Mucosa of rectum (tissue), 2 donors: ENCODE data around the gene MROH8.

ENCODE experiments used
- H3K27ac ChIP-seq, 2 donors: one replicate each; pipeline ENCODE4 v1.7.0; 2013; ENCODE audit warnings: inconsistent platforms in 2 of 2, low read depth in 2 of 2, low read length in 2 of 2
- H3K27me3 ChIP-seq, 2 donors: one replicate each; pipeline ENCODE4 v1.7.0; 2013; ENCODE audit warnings: low read length in 2 of 2; ENCODE audit not compliant: control insufficient read depth in 2 of 2, insufficient read depth in 2 of 2
- H3K36me3 ChIP-seq, 2 donors: one replicate each; pipeline ENCODE4 v1.7.0; 2013; ENCODE audit warnings: low read length in 2 of 2; ENCODE audit not compliant: control insufficient read depth in 2 of 2, insufficient read depth in 2 of 2
- H3K4me1 ChIP-seq, 2 donors: one replicate each; pipeline ENCODE4 v1.7.0; 2013; ENCODE audit warnings: low read length in 2 of 2, mild to moderate bottlenecking in 1 of 2; ENCODE audit not compliant: control insufficient read depth in 2 of 2, insufficient read depth in 2 of 2
- H3K4me3 ChIP-seq, 2 donors: one replicate each; pipeline ENCODE4 v1.7.0; 2013; ENCODE audit warnings: low read length in 2 of 2
- H3K9ac ChIP-seq, 2 donors: one replicate each; pipeline ENCODE4 v1.7.0; 2013; ENCODE audit warnings: low read length in 2 of 2, low read depth in 1 of 2, mild to moderate bottlenecking in 1 of 2
- H3K9me3 ChIP-seq, 2 donors: one replicate each; pipeline ENCODE4 v1.7.0; 2013; ENCODE audit warnings: low read length in 2 of 2; ENCODE audit not compliant: control insufficient read depth in 2 of 2
- donor health status: healthy.
- donor health status: Normal muscosa, but diverticular disease.

The MROH8 gene

DNA sequence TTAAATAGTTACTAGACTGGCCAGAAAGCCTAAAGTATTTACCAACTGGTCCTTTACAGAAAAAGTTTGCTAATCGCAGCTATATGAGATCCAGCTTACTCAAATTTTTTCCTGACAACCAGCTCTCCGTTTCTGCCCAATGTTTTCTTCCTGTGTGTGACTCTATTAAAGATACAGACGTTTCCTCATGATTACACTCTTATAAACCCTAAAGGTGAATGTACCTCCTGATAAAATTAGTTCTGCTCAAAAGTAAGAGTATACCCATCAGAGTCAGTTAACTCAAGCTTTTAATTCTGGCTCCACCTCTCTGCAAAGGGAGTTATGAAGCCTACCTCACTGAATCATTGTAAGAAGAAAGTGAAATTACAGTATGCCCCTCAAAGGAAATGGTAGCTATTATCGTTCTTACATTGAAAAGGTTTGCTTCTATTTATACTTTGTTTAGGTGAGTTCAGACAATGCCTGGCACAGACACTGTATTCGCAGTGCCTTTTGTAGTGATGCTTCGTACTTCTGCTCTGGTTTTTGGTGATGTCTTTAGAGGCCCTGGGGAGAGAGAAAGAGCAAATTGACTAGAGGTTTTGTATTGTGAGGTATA, 10.2 kb upstream of the MROH8 start:
- Histone ChIP-seq H3K27ac (no peak overlapping the region), H3K36me3 (peaks cover 15 to 18% of the 10 kb centered on the region in 2 donors), H3K4me3 (no peak overlapping the region), H3K9me3 (no peaks in the 10 kb centered on the region), H3K4me1 (peaks cover 5 to 9% of the 10 kb centered on the region in 2 donors), H3K9ac (no peak overlapping the region), H3K27me3 (no peaks in the 10 kb centered on the region)

DNA sequence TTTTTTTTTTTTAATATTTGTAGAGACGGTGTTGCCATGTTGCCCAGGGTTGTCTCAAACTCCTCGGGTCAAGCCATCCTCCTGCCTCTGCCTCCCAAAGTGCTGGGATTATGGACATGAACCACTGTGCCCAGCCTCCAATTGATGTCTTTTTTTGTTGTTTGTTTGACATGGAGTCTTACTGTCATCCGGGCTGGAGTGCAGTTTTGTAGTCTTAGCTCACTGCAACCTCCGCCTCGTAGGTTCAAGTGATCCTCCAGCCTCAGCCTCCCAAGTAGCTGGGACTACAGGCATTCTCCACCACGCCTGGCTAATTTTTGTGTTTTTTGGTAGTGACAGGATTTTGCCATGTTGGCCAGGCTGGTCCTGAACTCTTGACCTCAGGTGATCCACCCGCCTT, 9.4 kb upstream of the MROH8 start:
- peaks cover 20 to 24% of the 10 kb centered on the region in 2 donors for H3K36me3 ChIP-seq

DNA sequence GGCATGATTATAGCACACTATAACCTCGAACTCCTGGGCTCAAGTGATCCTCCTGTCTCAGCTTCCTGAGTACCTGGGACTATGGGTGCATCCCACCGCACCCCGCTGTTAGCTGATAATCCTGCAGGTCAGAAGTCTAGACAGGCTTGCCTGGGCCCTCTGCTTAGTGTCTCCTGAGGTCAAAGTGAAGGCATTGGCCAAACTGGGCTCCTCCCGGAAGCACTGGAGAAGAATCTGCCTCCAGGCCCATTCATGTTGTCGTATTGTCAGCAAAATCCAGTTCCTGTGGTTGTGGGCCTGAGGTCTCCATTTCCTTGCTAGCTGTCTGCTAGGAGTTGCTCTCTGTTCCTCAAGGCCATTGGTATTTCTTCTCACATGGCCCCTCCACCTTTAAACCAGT, 6.3 kb upstream of the MROH8 start:
- Histone ChIP-seq H3K36me3 (peaks cover 20 to 29% of the 10 kb centered on the region in 2 donors), H3K27ac (no peak overlapping the region), H3K27me3 (no peaks in the 10 kb centered on the region), H3K4me1 (peaks cover under 1% of the 10 kb centered on the region in 2 donors), H3K9ac (no peak overlapping the region), H3K9me3 (no peaks in the 10 kb centered on the region), H3K4me3 (no peak overlapping the region)

More for the DNA sequence above, 9.4 kb upstream of the MROH8 start:
- H3K9me3 ChIP-seq: no peaks in the 10 kb centered on the region
- H3K4me1 ChIP-seq: peaks cover 5 to 9% of the 10 kb centered on the region in 2 donors
- no peak overlapping the region for H3K4me3 ChIP-seq
- no peaks in the 10 kb centered on the region for H3K27me3 ChIP-seq
- no peak overlapping the region for H3K27ac ChIP-seq
- H3K9ac ChIP-seq: no peak overlapping the region

DNA sequence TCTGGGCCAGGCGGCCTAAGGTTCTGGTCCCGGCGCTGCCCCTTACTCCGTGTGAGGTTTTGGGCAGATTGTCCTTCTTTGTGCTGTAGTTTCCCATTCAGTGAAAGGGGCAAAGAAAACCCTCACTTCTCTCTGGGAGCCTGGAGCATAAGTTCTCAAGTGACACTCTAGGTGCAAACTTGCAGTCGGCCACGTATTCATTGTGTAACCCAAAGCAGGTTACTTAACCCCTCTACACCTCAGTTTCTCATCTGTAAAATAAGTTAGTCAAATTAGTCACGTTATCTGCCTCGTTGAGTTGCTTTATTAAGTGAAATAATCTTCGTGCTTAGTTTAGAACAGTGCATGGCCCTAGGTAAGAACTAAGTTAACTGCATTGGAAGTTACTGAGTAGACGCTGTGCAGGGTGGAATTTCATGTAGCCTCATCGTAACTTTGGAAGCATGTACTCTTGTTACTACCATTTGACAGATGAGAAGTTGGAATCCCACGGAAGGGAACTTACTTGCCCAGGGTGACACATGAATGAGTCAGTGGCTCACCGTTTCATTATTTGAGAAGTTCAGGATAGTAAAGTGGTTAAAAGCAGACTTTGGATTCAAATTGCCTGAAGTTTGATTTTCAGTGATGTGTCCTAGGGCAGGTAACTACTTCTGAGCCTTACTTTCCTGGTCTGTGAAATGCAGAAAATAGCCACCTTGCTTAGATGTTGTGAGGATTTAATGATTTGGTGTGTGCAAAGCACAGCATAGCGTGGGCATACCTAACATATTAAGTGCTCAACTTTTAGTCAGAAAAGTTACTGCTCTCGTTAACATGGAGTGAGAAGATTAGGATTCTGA, 556 bp upstream of the MROH8 start:
- Histone ChIP-seq H3K9me3 (no peaks in the 10 kb centered on the region), H3K36me3 (peaks cover 11% of the 10 kb centered on the region in 2 donors), H3K4me1 (peaks cover 13 to 15% of the 10 kb centered on the region in 2 donors), H3K9ac (peak overlapping the region; percentile 89 to 97), H3K27me3 (no peaks in the 10 kb centered on the region), H3K4me3 (peak overlapping the region; percentile 95 to 97), H3K27ac (peak overlapping the region in 1 of 2 donors; percentile 93)

DNA sequence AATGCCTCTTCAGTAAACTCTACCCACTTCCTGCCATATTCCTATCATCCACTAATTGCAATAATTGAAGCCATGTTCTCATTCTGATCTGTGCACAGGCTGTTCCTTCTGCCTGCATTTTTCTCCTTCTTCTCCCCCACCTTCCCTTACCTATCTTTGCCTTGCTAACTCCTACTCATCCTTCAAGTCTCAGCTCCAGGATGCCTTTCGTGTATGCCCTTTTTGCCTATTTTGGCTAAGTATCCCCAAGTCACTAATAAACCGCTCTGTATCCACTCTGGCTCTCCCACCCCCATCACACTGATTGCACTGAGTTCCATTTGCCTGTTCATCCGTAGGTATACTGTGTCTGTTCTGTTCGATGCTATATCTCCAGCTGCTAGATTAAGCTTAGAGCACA, 6.5 kb downstream of the MROH8 start:
- H3K9ac ChIP-seq: no peak overlapping the region
- H3K27ac ChIP-seq: no peak overlapping the region
- no peaks in the 10 kb centered on the region for H3K36me3 ChIP-seq
- no peaks in the 10 kb centered on the region for H3K27me3 ChIP-seq
- H3K4me3 ChIP-seq: no peak overlapping the region
- no peaks in the 10 kb centered on the region for H3K9me3 ChIP-seq
- peaks cover 2 to 4% of the 10 kb centered on the region in 2 donors for H3K4me1 ChIP-seq

DNA sequence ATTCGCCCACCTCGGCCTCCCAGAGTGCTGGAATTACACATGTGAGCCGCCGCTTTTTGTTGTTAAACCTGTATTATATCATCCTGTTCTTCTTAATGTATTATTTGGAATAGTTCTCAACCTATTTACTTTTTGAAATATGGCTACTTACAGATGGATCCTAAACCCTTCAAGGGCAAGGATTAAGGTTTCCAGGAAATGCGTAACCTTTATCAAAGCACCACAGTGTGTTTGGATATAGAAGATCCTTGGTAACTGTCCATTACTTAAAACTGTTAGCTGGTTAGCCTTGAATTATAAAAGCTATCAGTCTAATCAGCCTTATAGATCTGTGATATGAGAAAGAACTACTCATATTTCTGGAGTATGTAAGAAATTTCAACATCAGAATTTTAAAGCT, 12.5 kb downstream of the MROH8 start:
- H3K4me1 ChIP-seq: no peaks in the 10 kb centered on the region
- no peaks in the 10 kb centered on the region for H3K9me3 ChIP-seq
- H3K27ac ChIP-seq: no peak overlapping the region

DNA sequence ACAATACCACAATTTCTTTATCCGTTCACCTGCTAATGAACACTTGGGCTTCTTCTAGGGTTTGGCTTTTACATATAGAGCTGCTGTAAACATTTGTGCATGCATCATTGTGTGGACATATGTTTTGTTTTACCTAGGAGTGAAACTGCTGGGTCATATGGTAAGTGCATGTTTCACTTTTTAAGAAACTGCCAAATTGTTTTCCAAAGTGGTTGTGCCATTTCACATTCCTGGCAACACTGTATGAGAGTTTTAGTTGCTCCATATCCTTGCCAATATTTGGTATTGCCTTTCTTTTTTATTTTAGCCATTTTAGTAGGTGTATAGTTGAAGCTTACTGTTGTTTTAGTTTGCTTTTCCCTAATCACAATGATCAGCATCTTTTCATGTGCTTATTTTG, 14.3 kb downstream of the MROH8 start:
- Histone ChIP-seq H3K27me3 (no peaks in the 10 kb centered on the region), H3K9ac (no peak overlapping the region), H3K4me1 (no peaks in the 10 kb centered on the region), H3K27ac (no peak overlapping the region), H3K4me3 (no peak overlapping the region), H3K36me3 (no peaks in the 10 kb centered on the region), H3K9me3 (no peaks in the 10 kb centered on the region)

More for the DNA sequence above, 12.5 kb downstream of the MROH8 start:
- H3K27me3 ChIP-seq: no peaks in the 10 kb centered on the region
- H3K4me3 ChIP-seq: no peak overlapping the region
- no peak overlapping the region for H3K9ac ChIP-seq
- no peaks in the 10 kb centered on the region for H3K36me3 ChIP-seq

DNA sequence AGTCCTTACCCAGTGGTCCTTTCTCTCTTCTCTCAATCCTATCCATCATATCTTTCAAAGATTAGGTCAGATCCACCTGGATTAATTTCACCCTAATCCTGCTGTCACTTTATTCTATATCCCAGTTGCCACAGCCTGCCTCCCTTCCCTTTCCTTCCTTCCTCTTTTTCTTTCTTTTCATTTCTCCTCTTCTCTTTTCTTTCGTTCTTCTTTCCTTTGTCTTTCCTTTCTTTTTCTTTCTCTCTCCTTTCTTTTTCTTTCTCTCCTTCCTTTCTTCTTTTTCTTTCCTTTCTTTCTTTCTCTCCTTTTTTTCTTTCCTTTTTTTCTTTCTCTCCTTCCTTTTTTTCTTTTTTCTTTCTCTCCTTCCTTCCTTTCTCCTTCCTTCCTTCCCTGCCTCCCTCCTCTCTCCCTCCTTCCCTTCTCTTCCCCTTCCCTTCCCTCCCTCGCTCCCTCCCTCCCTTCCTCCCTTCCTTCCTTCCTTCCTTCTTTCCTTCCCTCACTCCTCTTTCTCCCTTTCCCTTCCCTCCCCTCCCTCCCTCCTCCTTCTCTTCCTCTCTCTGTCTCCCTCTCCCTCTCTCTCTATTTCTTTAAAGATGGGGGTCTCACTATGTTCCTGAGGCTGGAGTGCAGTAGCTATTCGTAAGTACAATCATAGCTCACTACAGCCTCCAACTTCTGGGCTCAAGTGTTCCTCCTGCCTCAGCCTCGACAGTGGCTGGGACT, 15.4 kb downstream of the MROH8 start:
- Histone ChIP-seq H3K9me3 (no peaks in the 10 kb centered on the region), H3K27ac (no peak overlapping the region), H3K4me1 (no peaks in the 10 kb centered on the region), H3K9ac (no peak overlapping the region), H3K4me3 (no peak overlapping the region), H3K36me3 (no peaks in the 10 kb centered on the region), H3K27me3 (no peaks in the 10 kb centered on the region)

DNA sequence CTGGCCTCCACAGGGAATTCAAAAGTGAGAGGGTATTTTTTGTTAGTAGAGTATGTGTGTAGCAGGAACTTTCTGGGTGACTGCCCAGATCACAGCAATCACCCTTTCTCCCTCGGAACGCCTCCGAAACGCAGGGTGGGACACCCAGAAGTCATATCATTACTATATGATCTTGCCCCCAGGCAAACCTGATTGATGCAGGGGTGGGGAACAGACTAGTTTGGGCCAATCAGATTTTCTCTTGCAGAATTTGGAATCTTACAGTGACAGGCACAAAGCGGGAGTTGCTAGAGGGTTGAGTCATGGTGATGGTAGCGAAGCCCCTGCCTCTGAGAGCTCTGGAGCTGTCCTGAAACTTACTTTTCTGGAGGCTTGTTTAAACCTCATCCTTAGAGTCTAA, 16.7 kb downstream of the MROH8 start:
- Histone ChIP-seq H3K27ac (no peak overlapping the region), H3K4me3 (no peak overlapping the region), H3K9me3 (no peaks in the 10 kb centered on the region), H3K36me3 (no peaks in the 10 kb centered on the region), H3K9ac (no peak overlapping the region), H3K4me1 (no peaks in the 10 kb centered on the region), H3K27me3 (no peaks in the 10 kb centered on the region)
